K562 (cell line): ENCODE measurements around the gene TFCP2. TPM values are rescaled to one million over a fixed set of nuclear protein-coding genes. Genes with fewer than 3 reads are reported as not detected.

Experiments used
- CHD1 ChIP-seq: fragments of 200-600 bp; sonication (generic); IDR thresholded peaks from one replicate; pipeline ENCODE4 v1.6.1; 2012; ENCODE audit warnings: mild to moderate bottlenecking, moderate library complexity, low read length, inconsistent platforms
- CREB1 ChIP-seq, 2 experiments: sonication (generic) in 1 of 2; formaldehyde crosslinking in 1 of 2; IDR thresholded peaks; 2 replicates each; pipeline versions ENCODE4 v1.6.1 to v1.8.0; 2012 to 2022; ENCODE audit warnings: inconsistent platforms in 1 of 2, mild to moderate bottlenecking in 1 of 2, missing genetic modification reagents in 1 of 2, moderate library complexity in 1 of 2
- FOXA1 ChIP-seq: fragments of 450-650 bp; IDR thresholded peaks from 2 replicates; pipeline ENCODE4 v1.6.1; 2016; ENCODE audit warnings: mild to moderate bottlenecking, borderline replicate concordance
- FOXM1 ChIP-seq, 2 experiments: fragments of 450-650 bp in 1 of 2; sonication (generic) in 1 of 2; formaldehyde crosslinking in 1 of 2; IDR thresholded peaks; 2 replicates each; pipeline versions ENCODE4 v1.6.1 to v1.9.0; 2017 to 2022; ENCODE audit warnings: low read depth in 2 of 2, mild to moderate bottlenecking in 2 of 2, missing genetic modification reagents in 1 of 2, moderate library complexity in 1 of 2
- GATA2 ChIP-seq: sonication (generic); formaldehyde crosslinking; IDR thresholded peaks from 2 replicates; pipeline ENCODE4 v1.4.0; 2020; ENCODE audit warnings: mild to moderate bottlenecking, missing genetic modification reagents
- HCFC1 ChIP-seq: IDR thresholded peaks from 2 replicates; pipeline ENCODE4 v1.6.1; 2012; ENCODE audit warnings: low read depth, low read length, improper control_type of control experiment
- NCOA2 ChIP-seq, 2 experiments: fragments of 450-650 bp; IDR thresholded peaks; 2 replicates each; pipeline ENCODE4 v1.6.1; 2018; ENCODE audit warnings: mild to moderate bottlenecking in 2 of 2, moderate library complexity in 1 of 2; ENCODE audit not compliant: partially characterized antibody in 2 of 2
- NR4A1 ChIP-seq, 2 experiments: fragments of 250-450 bp in 1 of 2; fragments of 450-650 bp in 1 of 2; sonication (Bioruptor Pico) in 1 of 2; IDR thresholded peaks; 2 replicates each; pipeline versions ENCODE4 v1.4.0 to v1.6.1; 2016 to 2020; ENCODE audit warnings: mild to moderate bottlenecking in 2 of 2, missing compliant biosample characterization in 1 of 2, missing genetic modification characterization in 1 of 2, moderate library complexity in 1 of 2
- POLR2H ChIP-seq: IDR thresholded peaks from 2 replicates; pipeline ENCODE4 v1.6.1; 2016; ENCODE audit warnings: missing genetic modification characterization, low read depth, mild to moderate bottlenecking, control low read depth, missing compliant biosample characterization, moderate library complexity
- POU5F1 ChIP-seq: fragments of 150-350 bp; IDR thresholded peaks from 2 replicates; pipeline ENCODE4 v1.6.1; 2014; ENCODE audit warnings: borderline replicate concordance, low read length, low read depth, mild to moderate bottlenecking; ENCODE audit not compliant: partially characterized antibody
- PTBP1 ChIP-seq: fragments of 200-400 bp; formaldehyde crosslinking; IDR thresholded peaks from 2 replicates; pipeline ENCODE4 v1.6.1; 2017; ENCODE audit warnings: low read depth, low read length
- RBM15 ChIP-seq: fragments of 200-400 bp; formaldehyde crosslinking; IDR thresholded peaks from 2 replicates; pipeline ENCODE4 v1.6.1; 2018; ENCODE audit warnings: mild to moderate bottlenecking, low read length, moderate library complexity; ENCODE audit not compliant: insufficient read depth
- SAFB2 ChIP-seq: fragments of 200-400 bp; formaldehyde crosslinking; IDR thresholded peaks from 2 replicates; pipeline ENCODE4 v1.6.1; 2018; ENCODE audit warnings: borderline replicate concordance, low read length, low read depth, moderate library complexity; ENCODE audit not compliant: severe bottlenecking
- SLC30A9 ChIP-seq: fragments of 250-450 bp; sonication (Bioruptor Pico); IDR thresholded peaks from 2 replicates; pipeline ENCODE4 v1.8.0; 2022; ENCODE audit warnings: mild to moderate bottlenecking, moderate library complexity
- SOX6 ChIP-seq: fragments of 450-650 bp; IDR thresholded peaks from 2 replicates; pipeline ENCODE4 v1.6.1; 2014; ENCODE audit warnings: mild to moderate bottlenecking
- SUPT5H ChIP-seq: fragments of 450-650 bp; IDR thresholded peaks from 2 replicates; pipeline ENCODE4 v1.6.1; 2016
- TAF7 ChIP-seq: fragments of 450-650 bp; IDR thresholded peaks from 2 replicates; pipeline ENCODE4 v1.6.1; 2016; ENCODE audit warnings: missing genetic modification characterization, missing compliant biosample characterization
- TAL1 ChIP-seq: fragments of 450-650 bp; IDR thresholded peaks from 2 replicates; pipeline ENCODE4 v1.6.1; 2016; ENCODE audit warnings: mild to moderate bottlenecking
- YBX1 ChIP-seq: fragments of 450-650 bp; IDR thresholded peaks from 2 replicates; pipeline ENCODE4 v1.7.1; 2016; ENCODE audit warnings: mild to moderate bottlenecking
- ZBTB5 ChIP-seq: fragments of 450-650 bp; IDR thresholded peaks from 2 replicates; pipeline ENCODE4 v1.6.1; 2017; ENCODE audit warnings: antibody characterized with exemption
- ZNF124 ChIP-seq: sonication (generic); formaldehyde crosslinking; IDR thresholded peaks from 2 replicates; pipeline ENCODE4 v1.8.1; 2022; ENCODE audit warnings: missing genetic modification reagents
- ZNF197 ChIP-seq: fragments of 200-800 bp; sonication (Bioruptor generic); IDR thresholded peaks from 2 replicates; pipeline ENCODE4 v1.6.1; 2016; ENCODE audit warnings: low read depth, missing genetic modification characterization, missing compliant biosample characterization
- ZNF239 ChIP-seq: fragments of 250-450 bp; sonication (Bioruptor Pico); IDR thresholded peaks from 2 replicates; pipeline ENCODE4 v1.4.0; 2020; ENCODE audit warnings: mild to moderate bottlenecking
- polyA plus RNA-seq, 8 experiments: library from polyadenylated mRNA; depleted of rRNA in 4 of 8; stranded (reverse) in 5 of 8; unstranded in 3 of 8; fragments of >200 nt; fragmentation: Nextera tagmentation in 2 of 8; fragmentation: Illumina TruSeq in 1 of 8; extraction: Ambion mirVana in 2 of 8; extraction: Trizol in 1 of 8; gene quantifications; 2 replicates each; pipeline versions ENCODE4 v1.2.1 to v1.2.3, GENCODE V29; 2011 to 2014; ENCODE audit warnings: inconsistent platforms in 1 of 8, missing spikeins in 1 of 8
- total RNA-seq, 7 experiments: library from RNA; depleted of rRNA in 6 of 7; stranded (reverse); fragments of >200 nt in 6 of 7; fragmentation: Illumina TruSeq in 2 of 7; extraction: Trizol in 2 of 7; gene quantifications; 2 replicates each; pipeline versions ENCODE4 v1.2.1 to v1.2.3, GENCODE V29; 2011 to 2021; ENCODE audit warnings: low replicate concordance in 1 of 7

The TFCP2 gene
- total and polyA plus RNA-seq, 9 of the 15 experiments (the other 6 are each of a cell fraction or from before 2014, with no cell fraction given), result 8.0 to 38.9 (median 19.3) TPM

GRCh38 chr12:51083126-51083833 is 89.7 kb downstream of the TFCP2 start, which contains the start of gene CSRNP2 (continued):
- TF ChIP-seq SOX6 (peak; percentile 78), YBX1 (no peak), FOXA1 (no peak), POLR2H (tag) (peak; percentile 97), POU5F1 (no peak), NCOA2 (IDR thresholded peaks at IDR 0.05; ENCODE audit: partially characterized antibody in 2 of 2) (no peak), FOXM1 (IDR thresholded peaks at IDR 0.05; ENCODE audit: low read depth) (no peak), FOXM1 (CRISPR knock-in tag; IDR thresholded peaks at IDR 0.05; ENCODE audit: low read depth) (no peak), GATA2 (no peak), NR4A1 (CRISPR knock-in tag; IDR thresholded peaks at IDR 0.05) (no peak), NR4A1 (tag; IDR thresholded peaks at IDR 0.05) (no peak), CHD1 (no peak), TAL1 (no peak), SAFB2 (no peak), SUPT5H (peak; percentile 81), CREB1 (IDR thresholded peaks at IDR 0.05) (peak; percentile 62; the same call in 1 of the 2 replicates), CREB1 (CRISPR knock-in tag; IDR thresholded peaks at IDR 0.05) (peak; percentile 71), PTBP1 (no peak), ZNF124 (no peak), RBM15 (no peak), ZNF239 (CRISPR knock-in tag) (no peak), SLC30A9 (no peak), ZNF197 (0 out of 2 replicates have a peak, but pooled peaks have one; percentile 69), ZBTB5 (no peak), TAF7 (tag) (peak; percentile 19; the same call in 1 of the 2 replicates), HCFC1 (peak; percentile 97)
